GM18909 (cell line): Measurements from ENCODE around the gene WDR93.

Experiments
- ATAC-seq: cut with Tn5 transposase; IDR thresholded peaks from one replicate; pipeline ENCODE4 v1.9.1; 2021; ENCODE audit warnings: mild to moderate bottlenecking; ENCODE audit not compliant: unreplicated experiment, poor library complexity

Gene WDR93

DNA sequence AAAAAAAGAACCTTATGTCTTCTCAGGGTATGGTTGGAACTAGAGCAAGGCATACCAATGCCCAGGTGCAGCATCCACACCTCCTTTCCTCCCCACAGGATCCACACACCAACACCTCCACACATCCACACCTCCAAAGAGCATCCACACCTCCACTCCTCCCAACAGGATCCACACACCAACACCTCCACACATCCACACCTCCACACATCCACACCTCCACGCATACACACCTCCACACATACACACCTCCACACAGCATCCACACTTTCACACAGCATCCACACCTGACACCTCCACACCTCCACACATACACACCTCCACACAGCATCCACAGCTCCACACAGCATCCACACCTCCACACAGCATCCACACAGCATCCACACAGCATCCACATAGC, 55.2 kb downstream of the WDR93 start:
- ATAC-seq = no peak

DNA sequence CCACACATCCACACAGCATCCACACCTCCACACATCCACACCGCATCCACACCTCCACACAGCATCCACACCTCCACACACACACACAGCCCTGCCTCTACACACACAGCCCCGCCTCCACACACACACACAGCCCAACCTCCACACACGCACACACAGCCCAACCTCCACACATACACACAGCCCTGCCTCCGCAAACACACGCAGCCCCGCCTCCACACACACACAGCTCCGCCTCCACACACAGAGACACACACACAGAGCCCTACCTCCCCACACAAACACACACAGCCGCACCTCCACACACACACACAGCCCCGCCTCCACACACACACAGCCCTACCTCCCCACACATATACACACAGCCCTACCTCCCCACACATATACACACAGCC, 55.8 kb downstream of the WDR93 start:
- no peak for ATAC-seq

DNA sequence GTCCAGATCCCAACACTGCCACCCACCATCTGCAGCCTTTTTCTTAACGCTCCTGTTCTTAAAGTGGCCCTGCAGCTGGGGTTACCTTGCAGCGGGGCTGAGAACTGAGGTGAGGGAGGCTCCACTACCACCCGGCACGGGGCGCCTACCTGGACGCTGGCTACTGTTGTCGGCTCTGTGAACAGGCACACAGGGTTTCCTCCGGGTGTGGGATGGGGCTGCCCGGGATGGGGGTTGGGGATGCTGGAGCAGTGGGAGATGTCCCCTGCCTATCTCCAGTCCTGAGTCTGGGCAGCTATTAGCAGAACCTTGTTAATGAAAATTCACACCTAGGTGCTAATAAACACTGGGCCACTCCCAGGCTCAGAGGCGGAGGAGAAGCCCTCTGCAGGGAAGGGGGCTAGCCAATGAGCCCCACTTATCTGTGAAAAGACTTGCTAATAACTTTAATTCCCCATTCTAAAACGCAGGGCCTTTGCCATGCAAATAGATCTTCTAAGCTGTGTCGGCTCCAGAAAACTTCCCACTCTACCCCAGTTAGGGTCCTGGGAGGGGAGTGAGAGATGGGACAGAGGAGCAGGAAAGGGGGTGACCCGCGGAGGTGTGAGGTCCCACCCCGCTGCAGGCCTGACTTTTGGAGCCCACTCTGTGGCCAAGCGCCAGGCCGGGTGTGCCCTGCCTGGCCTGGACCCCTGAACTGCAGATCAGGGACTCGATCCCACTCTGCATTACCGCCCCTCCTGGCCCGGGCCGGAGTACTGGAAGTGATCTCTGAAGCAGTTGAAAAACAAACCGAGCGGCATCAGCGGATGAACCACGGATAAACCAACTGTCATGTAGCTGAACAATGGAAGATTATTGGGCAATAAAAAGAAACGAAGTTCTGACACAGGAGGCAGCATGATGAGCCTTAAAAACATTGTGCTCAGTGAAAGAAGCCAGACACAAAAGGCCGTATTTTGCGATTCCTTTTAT, 57.4 kb downstream of the WDR93 start:
- ATAC-seq = no peak

DNA sequence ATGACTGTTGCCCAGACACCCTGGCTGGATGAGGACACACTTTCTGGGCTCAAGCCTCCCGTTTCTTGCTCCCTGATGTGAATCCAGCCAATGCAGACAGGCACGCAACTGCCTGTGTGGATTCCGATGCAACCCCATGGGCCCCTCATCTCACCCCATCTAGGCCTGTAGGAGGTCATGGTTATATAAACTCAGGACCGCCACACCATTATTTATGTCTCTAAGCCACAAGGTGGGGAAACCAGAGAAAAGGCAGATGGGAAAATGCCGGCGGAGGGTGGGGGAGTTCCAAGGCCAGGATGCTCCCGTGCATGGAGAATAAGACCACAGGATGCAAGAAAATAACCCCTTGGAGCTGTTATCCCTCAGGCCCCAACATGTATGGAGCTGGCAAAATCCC, 58.4 kb downstream of the WDR93 start:
- no peak for ATAC-seq

DNA sequence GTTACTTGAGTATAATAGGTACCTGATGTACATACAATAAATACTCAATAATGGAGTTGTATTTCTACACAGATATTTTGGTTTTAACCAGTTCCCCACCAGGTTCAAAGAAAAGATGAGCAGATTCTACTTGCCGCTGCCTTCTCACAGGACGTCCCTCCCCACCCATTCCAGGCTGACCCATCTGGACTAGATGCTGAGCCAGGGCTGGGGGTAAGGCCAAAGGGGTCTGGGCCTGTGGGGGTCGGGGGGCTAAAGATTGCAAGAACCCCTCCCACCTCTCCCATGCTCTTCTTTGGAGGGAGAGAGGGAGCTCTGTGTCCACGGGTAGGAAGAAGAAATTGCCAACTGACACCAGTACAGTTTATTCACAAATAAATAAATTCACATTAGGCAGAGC, 58.9 kb downstream of the WDR93 start:
- ATAC-seq = no peak

DNA sequence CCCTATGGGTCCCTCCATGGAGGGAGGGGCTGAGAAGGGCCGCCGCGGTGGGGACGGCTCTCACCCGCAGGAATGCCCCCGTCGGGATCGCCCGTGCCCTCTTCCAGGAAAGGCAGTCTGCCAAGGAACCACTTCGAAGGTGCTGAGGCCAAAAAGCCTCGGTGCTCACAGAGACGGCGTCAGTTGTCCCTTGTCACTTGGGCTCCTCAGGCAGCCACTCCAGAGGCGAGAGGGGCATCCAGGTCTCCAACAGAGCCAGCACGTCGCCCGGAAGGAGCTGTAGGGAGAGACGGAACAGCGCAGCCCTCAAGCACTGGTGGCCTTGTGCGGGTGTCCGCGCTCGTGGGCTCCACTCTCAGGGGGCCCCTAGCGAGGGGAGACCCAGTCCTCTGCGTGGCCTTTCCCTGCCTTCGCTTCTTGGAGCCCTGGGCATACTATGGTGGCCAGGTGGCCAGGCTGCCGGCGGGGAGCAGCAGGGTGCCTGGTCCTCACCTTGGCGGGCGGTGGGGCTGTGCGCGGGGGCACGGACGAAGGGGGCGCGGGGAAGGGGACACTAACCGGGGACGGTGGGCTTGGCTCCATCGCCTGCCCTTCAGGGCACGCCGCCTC, 59.4 kb downstream of the WDR93 start:
- no peak for ATAC-seq

DNA sequence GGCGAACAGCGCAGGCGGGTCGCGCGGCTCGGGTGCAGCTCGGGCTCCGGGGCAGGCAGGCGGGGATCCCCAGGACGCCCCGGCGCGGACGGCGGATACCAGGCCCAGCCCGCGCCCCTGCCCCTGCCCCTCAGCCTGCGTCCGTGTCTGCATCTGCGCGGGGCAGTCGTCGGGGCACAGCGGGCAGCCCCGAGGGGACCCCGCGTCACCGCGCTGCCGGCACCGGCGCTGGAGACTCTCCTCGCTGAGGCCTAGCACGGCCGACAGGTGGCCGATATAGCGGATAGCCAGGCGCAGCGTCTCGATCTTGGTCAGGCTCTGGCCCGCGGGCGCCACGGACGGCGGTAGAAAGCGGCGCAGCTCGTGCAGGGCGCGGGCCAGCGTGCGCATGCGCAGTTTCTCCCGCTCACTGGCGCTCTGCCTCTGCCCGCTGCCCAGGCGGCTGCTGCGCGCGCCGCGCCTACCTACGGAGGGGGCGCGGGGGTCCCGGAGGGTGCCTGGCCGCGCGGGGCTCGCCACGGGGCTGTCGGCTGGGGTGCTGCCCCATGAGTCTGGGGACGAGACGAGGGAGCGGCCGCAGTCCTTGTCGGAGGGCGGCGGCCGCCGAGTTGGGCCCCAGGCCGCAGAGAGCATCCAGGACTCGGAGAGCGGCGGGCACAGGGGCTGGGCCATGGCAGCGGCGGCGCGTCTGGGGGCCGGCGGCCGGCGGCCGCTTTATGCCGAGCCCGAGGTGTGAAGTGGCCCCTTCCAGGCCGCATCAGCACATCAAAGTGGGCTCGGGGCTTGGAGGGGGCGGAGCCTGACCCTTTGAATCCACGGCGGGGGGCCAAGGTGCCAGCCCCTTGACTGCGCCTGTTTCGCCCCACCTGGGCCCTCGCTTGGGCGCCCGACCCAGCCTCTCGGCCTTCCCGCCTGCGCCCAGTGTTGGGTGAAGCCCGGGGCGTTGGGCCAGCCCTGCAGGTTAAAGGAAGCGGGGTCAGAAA, 60.2 kb downstream of the WDR93 start, which contains the start of gene MESP1:
TSS of gene MESP1 (minus strand) at position 690 of the 983 bp plus-strand sequence. CDS start at position 672, 18 bp downstream.
- peak; percentile 90 for ATAC-seq

DNA sequence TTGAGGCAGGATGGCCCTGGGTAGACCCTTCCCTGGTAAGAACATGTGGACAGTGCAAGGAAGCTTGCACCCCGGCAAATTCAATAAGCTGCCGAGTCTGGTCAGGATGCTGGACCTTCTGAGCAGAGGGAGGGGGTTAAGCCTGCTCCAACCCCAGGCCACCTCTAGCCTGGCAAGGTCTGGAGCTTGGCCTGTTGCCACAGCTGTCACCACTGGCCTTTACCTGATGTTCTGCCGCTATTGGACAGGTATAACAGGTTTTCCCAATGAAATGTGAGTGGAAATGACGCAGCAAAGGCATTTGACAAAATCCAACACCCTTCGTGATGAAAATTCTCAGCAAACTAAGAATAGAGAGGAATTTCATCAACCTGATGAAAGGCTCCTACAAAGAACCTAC, 61.1 kb downstream of the WDR93 start:
- no peak for ATAC-seq

DNA sequence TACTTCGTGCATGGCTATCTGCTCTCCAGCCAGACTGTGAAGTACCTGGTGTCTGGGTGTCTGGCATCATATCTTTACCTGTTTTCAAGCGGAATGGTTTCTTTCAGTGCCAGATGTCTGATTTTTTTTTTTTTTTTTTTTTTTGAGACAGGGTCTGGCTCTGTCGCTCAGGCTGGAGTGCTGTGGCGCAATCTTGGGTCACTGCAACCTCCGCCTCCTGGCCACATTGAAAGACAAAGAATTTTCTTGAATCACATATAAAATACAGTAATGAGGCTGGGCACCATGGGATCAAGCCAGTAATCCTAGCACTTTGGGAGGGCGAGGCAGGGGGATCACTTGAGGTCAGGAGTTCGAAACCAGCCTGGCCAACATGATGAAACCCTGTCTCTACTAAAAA, 63.2 kb downstream of the WDR93 start:
- ATAC-seq = no peak

DNA sequence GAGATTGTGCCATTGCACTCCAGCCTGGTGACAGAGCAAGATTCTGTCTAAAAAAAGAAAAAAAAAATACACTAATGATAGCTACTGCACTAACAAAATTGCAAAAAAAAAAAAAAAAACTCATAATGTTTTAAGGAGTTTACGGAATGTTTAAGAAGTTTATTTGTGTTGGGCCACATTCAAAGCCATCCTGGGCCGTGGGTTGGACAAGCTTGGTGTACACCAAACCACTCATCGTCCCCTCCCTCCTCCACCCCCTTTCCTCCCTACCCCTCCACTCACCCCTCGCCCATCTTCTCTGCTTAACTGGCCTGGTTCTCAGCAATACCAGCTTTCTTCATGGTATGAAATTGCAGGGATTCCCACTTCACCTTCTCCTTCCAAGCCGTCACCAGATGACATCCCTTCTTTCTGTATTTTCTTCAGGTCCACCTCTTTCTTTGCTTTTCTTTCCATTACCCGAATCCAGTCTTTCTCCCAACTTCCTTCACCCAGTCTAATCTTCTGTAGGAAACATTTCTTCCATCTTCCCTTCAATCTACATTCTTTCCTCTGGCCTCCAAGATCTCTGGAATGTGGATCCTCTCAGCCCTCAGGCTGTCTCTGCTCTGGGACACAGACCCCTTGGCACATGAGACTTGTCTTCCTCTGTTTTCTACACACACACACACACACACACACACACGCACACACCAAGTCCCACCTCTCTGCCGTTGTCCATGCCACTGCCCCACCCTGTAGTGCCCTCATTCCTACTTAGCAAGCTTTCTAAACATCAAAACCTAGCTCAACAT, 63.9 kb downstream of the WDR93 start:
- ATAC-seq = no peak

DNA sequence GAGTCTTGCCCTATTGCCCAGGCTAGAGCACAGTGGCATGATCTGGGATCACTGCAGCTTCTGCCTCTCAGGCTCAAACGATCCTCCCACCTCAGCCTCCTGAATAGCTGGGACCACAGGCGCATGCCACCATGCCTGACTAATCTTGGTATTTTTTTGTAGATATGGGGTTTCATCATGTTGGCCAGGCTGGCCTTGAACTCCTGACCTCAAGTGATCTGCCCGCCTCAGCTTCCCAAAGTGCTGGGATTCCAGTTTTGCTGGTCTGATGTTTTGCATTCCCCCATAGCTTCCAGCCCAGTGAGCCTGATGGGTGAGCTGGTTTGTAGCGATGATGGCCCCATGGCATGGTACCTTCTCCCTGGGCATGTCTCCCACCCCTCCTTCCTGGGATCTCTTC, 65.1 kb downstream of the WDR93 start:
- ATAC-seq = no peak

DNA sequence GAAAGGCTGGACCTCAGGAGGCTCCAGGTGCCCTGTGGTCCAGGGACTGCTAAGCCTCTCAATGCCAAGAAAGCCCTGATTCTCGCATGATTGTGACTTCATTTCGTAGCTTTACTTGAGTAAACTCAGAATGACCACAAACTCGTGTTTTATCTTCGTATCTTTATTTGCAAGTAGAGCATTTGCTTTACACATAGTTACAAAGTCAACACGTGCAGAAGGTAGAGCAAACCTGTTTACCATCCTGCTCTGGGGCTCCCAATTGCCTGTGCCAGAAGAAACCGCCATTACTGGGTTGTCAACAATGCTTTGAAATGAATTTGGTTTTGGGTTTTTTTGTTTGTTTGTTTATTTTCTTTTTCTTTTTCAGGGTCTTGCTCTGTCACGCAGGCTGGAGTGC, 66.3 kb downstream of the WDR93 start:
- no peak for ATAC-seq

DNA sequence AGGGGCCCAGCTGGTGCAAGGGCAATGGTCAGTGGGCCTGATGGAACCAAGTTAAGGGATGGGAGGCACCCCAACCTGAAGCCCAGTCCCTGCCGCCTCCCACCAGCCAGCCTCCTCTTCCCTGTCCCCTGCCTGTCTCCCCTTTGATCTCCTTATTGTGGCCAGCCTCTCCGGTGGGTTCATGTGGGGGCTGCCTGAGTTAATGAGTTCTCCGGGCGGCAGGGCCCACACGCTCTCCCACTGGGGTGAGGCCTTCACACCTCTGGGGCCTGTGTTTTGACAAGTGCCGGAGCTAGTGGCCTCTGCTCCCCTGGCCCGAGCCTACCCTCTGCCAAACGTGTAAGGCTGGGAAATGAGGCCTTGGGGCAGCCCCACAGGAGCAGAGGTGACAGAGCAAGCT, 67.7 kb downstream of the WDR93 start:
- ATAC-seq = no peak

DNA sequence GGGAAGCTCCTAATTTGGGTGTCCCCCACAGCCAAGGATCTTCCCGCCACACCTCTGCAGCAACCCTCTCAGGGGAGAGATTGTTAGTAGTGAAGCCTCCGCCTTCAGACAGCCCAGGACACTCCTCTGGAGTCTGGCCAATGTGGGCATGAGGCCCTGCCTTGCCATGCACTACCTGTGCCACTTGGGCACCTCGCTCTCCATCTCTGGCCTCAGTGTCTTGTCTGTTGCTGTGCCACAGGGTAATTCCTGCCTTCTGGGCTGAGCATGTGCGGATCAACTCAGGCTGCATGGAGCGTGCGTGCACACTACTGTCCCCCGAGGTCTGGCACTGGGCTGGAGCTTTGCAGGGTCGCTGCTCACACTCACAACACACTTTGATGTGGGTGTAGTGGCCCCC, 68.4 kb downstream of the WDR93 start:
- no peak for ATAC-seq

DNA sequence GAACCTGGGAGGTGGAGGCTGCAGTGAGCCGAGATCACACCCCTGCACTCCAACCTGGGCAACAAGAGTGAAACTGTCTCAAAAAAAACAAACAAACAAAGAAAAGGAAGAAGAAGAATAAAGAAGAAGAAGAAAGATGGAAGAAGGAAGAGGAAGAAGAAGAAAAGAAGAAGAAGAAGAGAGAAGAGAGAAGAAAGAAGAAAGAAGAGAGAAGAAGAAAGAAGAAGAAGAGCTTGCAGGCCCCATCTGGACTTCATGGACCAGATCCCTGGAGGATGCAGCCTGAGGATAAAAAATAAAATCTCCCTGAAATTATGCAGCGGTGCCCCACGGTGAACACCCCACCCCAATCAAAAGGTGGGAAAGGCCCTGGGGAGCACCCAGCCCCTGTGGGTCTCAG, 69.2 kb downstream of the WDR93 start:
- no peak for ATAC-seq

DNA sequence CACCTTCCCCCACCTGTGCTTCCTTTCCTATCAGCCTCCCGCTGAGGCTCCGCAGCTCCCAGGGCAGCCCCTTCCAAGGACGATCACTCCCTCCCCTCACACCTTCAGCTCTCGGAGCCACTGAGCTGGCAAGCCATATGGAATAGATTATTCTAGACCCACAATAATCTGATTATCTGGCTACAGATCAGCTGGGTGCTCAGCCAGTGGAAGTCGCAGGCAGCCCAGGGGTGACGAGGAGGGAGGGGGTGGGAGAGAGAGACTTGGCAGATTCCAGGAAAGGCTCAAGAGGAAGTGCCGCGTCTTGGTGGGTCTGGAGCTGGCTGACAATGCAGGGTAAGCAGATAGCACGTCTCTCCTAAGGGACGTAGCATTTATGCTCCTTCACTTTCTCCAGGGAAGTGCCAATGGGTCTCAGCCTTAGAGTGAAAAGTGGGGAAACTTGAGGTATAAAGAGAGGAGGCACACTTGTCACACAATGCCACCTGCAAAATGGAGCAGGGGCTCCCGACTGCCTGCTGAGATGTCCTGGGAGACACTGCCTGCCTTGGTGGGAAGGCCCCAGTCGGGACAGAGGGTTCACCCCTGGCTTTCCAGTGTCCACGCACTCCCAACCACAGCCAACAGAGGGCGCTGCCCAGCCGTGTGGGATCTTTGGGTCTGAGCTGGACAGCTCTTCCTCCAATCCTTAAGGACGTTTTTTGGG, 69.8 kb downstream of the WDR93 start:
- peak; percentile 69 for ATAC-seq

DNA sequence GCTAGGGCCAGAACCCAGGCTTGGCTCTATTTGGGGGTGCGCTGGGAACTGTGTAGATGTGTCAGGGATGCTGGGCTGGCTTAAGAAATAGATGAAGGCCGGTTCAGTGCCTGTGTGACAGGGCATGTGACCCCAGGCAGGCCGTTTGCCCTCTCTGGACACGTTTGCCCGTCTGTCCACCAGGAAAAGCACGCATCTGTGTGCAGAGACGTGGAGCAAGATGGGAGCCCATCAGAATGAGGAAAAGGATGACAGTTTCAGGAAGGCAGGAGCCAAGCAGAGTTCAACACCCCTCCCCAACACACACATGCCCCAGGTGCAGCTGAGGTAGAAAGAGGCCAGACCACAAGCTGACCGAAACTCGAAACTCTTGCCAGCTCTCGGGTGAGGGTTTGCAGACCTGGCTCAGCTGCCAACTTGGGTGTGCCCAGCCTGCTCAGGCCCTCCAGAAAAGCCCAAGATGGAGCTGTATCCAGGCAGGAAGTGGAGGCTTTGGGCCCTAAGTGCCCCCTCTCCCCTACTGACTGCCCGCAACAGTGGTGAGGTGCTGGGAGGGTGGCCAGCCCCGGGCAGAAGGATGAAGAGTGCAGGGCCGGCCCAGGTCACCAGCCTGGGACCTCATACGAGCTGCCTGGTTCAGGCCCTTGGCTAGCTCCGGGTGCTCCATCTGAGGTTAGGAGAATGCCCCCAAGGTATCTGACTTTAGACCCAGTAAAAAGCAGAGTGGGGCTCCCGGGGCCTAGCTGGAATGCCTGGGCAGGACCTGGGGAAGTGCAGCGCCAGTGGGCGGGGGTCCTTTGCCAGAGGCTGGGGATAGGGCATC, 70.6 kb downstream of the WDR93 start:
- ATAC-seq = peak; percentile 87

DNA sequence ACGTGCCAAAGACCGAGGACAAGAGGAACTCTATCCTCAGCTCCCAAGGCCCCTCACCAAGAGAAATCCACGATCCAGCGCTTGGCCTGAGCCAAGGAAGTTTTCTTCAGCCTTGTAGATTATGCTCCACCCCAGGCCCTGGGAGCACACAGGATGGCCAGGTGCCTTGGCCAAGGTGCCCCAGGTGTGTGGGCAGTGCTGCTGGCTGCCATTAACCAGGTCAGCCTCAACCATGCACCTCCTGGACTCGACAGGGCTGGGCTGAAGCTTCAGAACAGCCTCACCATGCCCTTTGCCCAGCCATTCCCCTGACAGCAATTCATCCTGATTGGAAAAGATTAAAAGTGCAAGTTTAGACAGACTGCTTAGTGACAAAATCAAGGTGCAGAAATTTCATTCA, 71.3 kb downstream of the WDR93 start:
- ATAC-seq = no peak
